SK-N-SH (cell line): Measurements from ENCODE around the gene SOBP. TPM values are rescaled to one million over a fixed set of nuclear protein-coding genes. Genes with fewer than 3 reads are reported as not detected.

Experiments
- CTCF ChIA-PET: fragments of 300-600, 350-600 bp; formaldehyde crosslinking; extraction: SDS; loops from one replicate; lab custom pipeline; 2021; lab: Yijun Ruan, JAX
- POLR2A ChIA-PET: fragments of 350-600 bp; sonication (Branson Sonifier 250); formaldehyde crosslinking; extraction: SDS; loops from one replicate; lab custom pipeline; 2020; ENCODE audit warnings: antibody characterized with exemption, inconsistent platforms; lab: Yijun Ruan, JAX
- DNase-seq: peaks from one replicate; pipeline ENCODE4 v3.0.0; 2012
- H2AFZ ChIP-seq: fragments of 200-600 bp; sonication (generic); 2 replicates; pipeline ENCODE4 v1.8.1; 2016; ENCODE audit warnings: antibody characterized with exemption, mild to moderate bottlenecking, low read depth
- H3F3A ChIP-seq: fragments of 200-600 bp; sonication (generic); replicated peaks from 2 replicates; pipeline ENCODE3; 2016; ENCODE audit warnings: antibody characterized with exemption, mild to moderate bottlenecking; ENCODE audit not compliant: insufficient read depth
- H3K27ac ChIP-seq, 2 experiments: fragments of 200-500 bp in 1 of 2; fragments of 200-600 bp in 1 of 2; sonication (Bioruptor generic) in 1 of 2; sonication (generic), shearing (Covaris generic) in 1 of 2; 2 replicates each; pipeline versions ENCODE4 v1.5.1 to v1.6.1; 2014 to 2016; ENCODE audit warnings: low read depth in 2 of 2, inconsistent platforms in 1 of 2, low read length in 1 of 2, mild to moderate bottlenecking in 1 of 2, mixed read lengths in 1 of 2
- H3K27me3 ChIP-seq: fragments of 200-600 bp; sonication (generic), shearing (Covaris generic); 2 replicates; pipeline ENCODE4 v1.6.1; 2016; ENCODE audit warnings: mixed run types; ENCODE audit not compliant: insufficient read depth
- H3K36me3 ChIP-seq, 2 experiments: fragments of 200-500 bp in 1 of 2; fragments of 200-600 bp in 1 of 2; sonication (Bioruptor generic) in 1 of 2; sonication (generic) in 1 of 2; replicated peaks in 1 of 2; 2 replicates each; pipeline versions ENCODE3 to v1.5.1; 2014 to 2016; ENCODE audit warnings: low read length in 1 of 2, mild to moderate bottlenecking in 1 of 2; ENCODE audit not compliant: insufficient read depth in 2 of 2, control insufficient read depth in 1 of 2
- H3K4me1 ChIP-seq, 2 experiments: fragments of 200-500 bp in 1 of 2; fragments of 200-600 bp in 1 of 2; sonication (Bioruptor generic) in 1 of 2; sonication (generic), shearing (Covaris generic) in 1 of 2; 2 replicates each; pipeline versions ENCODE4 v1.5.1 to v1.6.1; 2014 to 2016; ENCODE audit warnings: low read depth in 1 of 2, low read length in 1 of 2, mixed run types in 1 of 2; ENCODE audit not compliant: insufficient read depth in 2 of 2, control insufficient read depth in 1 of 2
- H3K4me2 ChIP-seq: fragments of 200-600 bp; sonication (generic), shearing (Covaris generic); 2 replicates; pipeline ENCODE4 v1.6.1; 2017; ENCODE audit warnings: mixed run types
- H3K4me3 ChIP-seq, 2 experiments: fragments of 200-500 bp in 1 of 2; fragments of 200-600 bp in 1 of 2; sonication (Bioruptor generic) in 1 of 2; sonication (generic), shearing (Covaris generic) in 1 of 2; 2 replicates each; pipeline versions ENCODE4 v1.5.1 to v1.8.1; 2014 to 2016; ENCODE audit warnings: low read depth in 2 of 2, inconsistent platforms in 1 of 2, low read length in 1 of 2, mild to moderate bottlenecking in 1 of 2, mixed read lengths in 1 of 2, moderate library complexity in 1 of 2
- H3K79me2 ChIP-seq: fragments of 200-600 bp; sonication (generic); 2 replicates; pipeline ENCODE4 v1.8.1; 2017; ENCODE audit warnings: mild to moderate bottlenecking; ENCODE audit not compliant: insufficient read depth
- H3K9ac ChIP-seq: fragments of 200-600 bp; sonication (generic); 2 replicates; pipeline ENCODE4 v1.6.1; 2017; ENCODE audit warnings: mixed run types
- H3K9me2 ChIP-seq: fragments of 200-600 bp; sonication (generic); 2 replicates; pipeline ENCODE4 v1.6.1; 2017; ENCODE audit warnings: mixed run types
- H3K9me3 ChIP-seq: fragments of 200-600 bp; sonication (generic); 2 replicates; pipeline ENCODE4 v1.6.1; 2017; ENCODE audit warnings: mixed run types, mild to moderate bottlenecking, moderate library complexity
- H4K20me1 ChIP-seq: fragments of 200-600 bp; sonication (generic); 2 replicates; pipeline ENCODE4 v1.6.1; 2017; ENCODE audit warnings: mild to moderate bottlenecking, mixed run types; ENCODE audit not compliant: insufficient read depth
- CHD2 ChIP-seq: fragments of 150-350 bp; IDR thresholded peaks from 2 replicates; pipeline ENCODE4 v1.6.1; 2018; ENCODE audit warnings: low read length; ENCODE audit not compliant: partially characterized antibody
- EP300 ChIP-seq, 2 experiments: IDR thresholded peaks; 2 replicates each; pipeline versions ENCODE4 v1.4.0 to v1.6.1; 2012; ENCODE audit warnings: borderline replicate concordance in 1 of 2, low read depth in 1 of 2, low read length in 1 of 2
- EZH2phosphoT487 ChIP-seq: fragments of 200-600 bp; sonication (generic); IDR thresholded peaks from 2 replicates; pipeline ENCODE4 v1.6.1; 2017; ENCODE audit warnings: low read depth, mixed run types, mild to moderate bottlenecking, antibody characterized with exemption, moderate library complexity, borderline replicate concordance
- FOSL2 ChIP-seq: IDR thresholded peaks from 2 replicates; pipeline ENCODE4 v1.4.0; 2012; ENCODE audit warnings: low read depth, mild to moderate bottlenecking, moderate library complexity, borderline replicate concordance
- FOXJ3 ChIP-seq: sonication (generic); formaldehyde crosslinking; IDR thresholded peaks from 2 replicates; pipeline ENCODE4 v1.5.1; 2020; ENCODE audit warnings: mild to moderate bottlenecking, missing genetic modification reagents
- FOXM1 ChIP-seq: IDR thresholded peaks from 2 replicates; pipeline ENCODE4 v1.4.0; 2012; ENCODE audit warnings: low read depth, mild to moderate bottlenecking
- GABPA ChIP-seq: IDR thresholded peaks from 2 replicates; pipeline ENCODE4 v1.4.0; 2012; ENCODE audit warnings: low read depth, mild to moderate bottlenecking
- GATA2 ChIP-seq: sonication (generic); formaldehyde crosslinking; IDR thresholded peaks from 2 replicates; pipeline ENCODE4 v1.5.0; 2020; ENCODE audit warnings: mild to moderate bottlenecking, missing genetic modification reagents
- MAX ChIP-seq: IDR thresholded peaks from 2 replicates; pipeline ENCODE4 v1.4.0; 2012; ENCODE audit warnings: low read depth
- NRF1 ChIP-seq: IDR thresholded peaks from 2 replicates; pipeline ENCODE4 v1.6.1; 2012; ENCODE audit warnings: low read depth, mild to moderate bottlenecking, low read length
- REST ChIP-seq: IDR thresholded peaks from 2 replicates; pipeline ENCODE4 v1.6.1; 2012; ENCODE audit warnings: mild to moderate bottlenecking, low read depth, low read length, moderate library complexity
- RXRA ChIP-seq: IDR thresholded peaks from 2 replicates; pipeline ENCODE4 v1.4.0; 2012; ENCODE audit warnings: low read depth, mild to moderate bottlenecking, borderline replicate concordance
- SIN3A ChIP-seq: IDR thresholded peaks from 2 replicates; pipeline ENCODE4 v1.6.1; 2012; ENCODE audit warnings: low read depth, mild to moderate bottlenecking, low read length, moderate library complexity, borderline replicate concordance
- TAF1 ChIP-seq: IDR thresholded peaks from 2 replicates; pipeline ENCODE4 v1.6.1; 2012; ENCODE audit warnings: low read depth, mild to moderate bottlenecking, low read length, moderate library complexity, borderline replicate concordance
- TEAD4 ChIP-seq: IDR thresholded peaks from 2 replicates; pipeline ENCODE4 v1.4.0; 2012; ENCODE audit warnings: mild to moderate bottlenecking, borderline replicate concordance; ENCODE audit not compliant: insufficient read depth
- YY1 ChIP-seq: IDR thresholded peaks from 2 replicates; pipeline ENCODE4 v1.4.0; 2012; ENCODE audit warnings: low read depth, mild to moderate bottlenecking
- WGBS: methylation state at CpG from one replicate; pipeline ENCODE4 v1.1.6; 2017; ENCODE audit warnings: low lambda C conversion rate; 5-methylcytosine and 5-hydroxymethylcytosine counted together
- polyA plus RNA-seq, 3 experiments: library from polyadenylated mRNA; depleted of rRNA; stranded (reverse); fragments of >200 nt; gene quantifications; 2 replicates each; pipeline ENCODE4 v1.2.3, GENCODE V29; 2012
- TF ChIP-seq, protein P1 (sequence below): fragments of 150-350 bp; IDR thresholded peaks from 2 replicates; pipeline ENCODE4 v1.6.1; 2017; ENCODE audit warnings: antibody characterized with exemption, low read length, low read depth, borderline replicate concordance

The SOBP gene
- polyA plus RNA-seq, 1 of the 3 experiments (the other 2 are of a cell fraction) = 0.61 TPM

DNA sequence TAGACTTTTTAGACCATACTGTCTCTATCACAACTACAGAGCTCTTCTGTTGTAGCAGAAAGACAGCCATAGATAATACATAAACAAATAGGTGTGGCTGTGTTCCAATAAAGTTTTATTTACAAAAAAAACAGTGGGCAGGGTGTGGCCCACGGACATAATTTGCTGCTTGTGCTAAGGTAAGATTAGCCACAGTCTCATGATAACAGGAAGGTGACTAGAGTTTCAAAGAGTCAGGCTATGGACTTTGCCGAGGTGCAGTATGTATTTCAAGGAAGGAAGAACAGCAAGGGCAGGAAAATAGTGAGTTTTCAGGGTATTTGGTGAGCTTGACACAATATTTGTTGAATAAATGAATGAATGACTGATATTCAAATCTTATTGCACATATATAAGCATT is 20.2 kb downstream of the SOBP start:
- H3K4me2 ChIP-seq = no peak overlapping the region
- no peaks in the 10 kb centered on the region for H3K27me3 ChIP-seq
- H3K36me3 ChIP-seq = peaks cover 7 to 13% of the 10 kb centered on the region in 2 experiments
- H3K9me3 ChIP-seq = peaks cover 9% of the 10 kb centered on the region
- WGBS = 70% methylated on average over 2 of the region's 2 CpGs
- no peak overlapping the region for H2AFZ ChIP-seq
- DNase-seq = no peak
- no peak overlapping the region for H3K9ac ChIP-seq
- TF ChIP-seq NRF1 (no peak), TAF1 (no peak), MAX (no peak), FOXJ3 (no peak)
- TF ChIP-seq, all 33 proteins: peak for 0
- Histone ChIP-seq H3F3A (no peaks in the 10 kb centered on the region), H4K20me1 (no peaks in the 10 kb centered on the region), H3K9me2 (no peaks in the 10 kb centered on the region), H3K79me2 (no peaks in the 10 kb centered on the region), H3K4me1 (peaks cover 0 to 5% of the 10 kb centered on the region in 2 experiments; a peak in 2 of 4 replicates), H3K4me3 (no peak overlapping the region), H3K27ac (no peak overlapping the region)
- POLR2A ChIA-PET = no interaction called here
- CTCF ChIA-PET = interaction anchor here (0.7 to 1.9 kb wide), 3 partner anchors 44 to 165 kb away, joined by 3 to 4 read pairs (median 3); no protein-coding TSS in a partner anchor

GRCh38 chr6:107511511-107511993 is 21.6 kb downstream of the SOBP start:
- DNase-seq = no peak
- POLR2A ChIA-PET = no interaction called here

More at GRCh38 chr6:107511511-107511993, 21.6 kb downstream of the SOBP start:
- Histone ChIP-seq H3K4me2 (no peak overlapping the region), H3F3A (no peaks in the 10 kb centered on the region), H3K9me2 (no peaks in the 10 kb centered on the region), H3K4me1 (peaks cover 0 to 5% of the 10 kb centered on the region in 2 experiments; a peak in 2 of 4 replicates), H3K9ac (no peak overlapping the region), H3K27me3 (no peaks in the 10 kb centered on the region), H3K4me3 (no peak overlapping the region), H4K20me1 (no peaks in the 10 kb centered on the region), H3K27ac (no peak overlapping the region; a peak in 1 of 4 replicates), H3K36me3 (peaks cover 7 to 13% of the 10 kb centered on the region in 2 experiments), H3K9me3 (peaks cover 14% of the 10 kb centered on the region), H3K79me2 (no peaks in the 10 kb centered on the region), H2AFZ (no peak overlapping the region)
- CTCF ChIA-PET = interaction anchor here (1.1 to 1.9 kb wide), 2 partner anchors 12 to 42 kb away, joined by 3 to 4 read pairs; no protein-coding TSS in a partner anchor
- WGBS = 79% methylated on average over 5 of the region's 5 CpGs
- TF ChIP-seq FOXM1 (no peak), TEAD4 (no peak), GATA2 (CRISPR knock-in tag) (no peak), RXRA (no peak), FOSL2 (no peak), REST (no peak), CHD2 (no peak), EP300 (IDR thresholded peaks at IDR 0.05; ENCODE audit: borderline replicate concordance in 1 of 2, low read depth in 1 of 2, low read length in 1 of 2) (no peak), SIN3A (no peak), TAF1 (no peak), NRF1 (no peak), GABPA (no peak), YY1 (no peak), EZH2phosphoT487 (no peak)
- TF ChIP-seq, protein P1, sequence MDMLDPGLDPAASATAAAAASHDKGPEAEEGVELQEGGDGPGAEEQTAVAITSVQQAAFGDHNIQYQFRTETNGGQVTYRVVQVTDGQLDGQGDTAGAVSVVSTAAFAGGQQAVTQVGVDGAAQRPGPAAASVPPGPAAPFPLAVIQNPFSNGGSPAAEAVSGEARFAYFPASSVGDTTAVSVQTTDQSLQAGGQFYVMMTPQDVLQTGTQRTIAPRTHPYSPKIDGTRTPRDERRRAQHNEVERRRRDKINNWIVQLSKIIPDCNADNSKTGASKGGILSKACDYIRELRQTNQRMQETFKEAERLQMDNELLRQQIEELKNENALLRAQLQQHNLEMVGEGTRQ = no peak
